HG03575 (cell line): ENCODE data around the gene CASQ2.
"Not testable (repeated sequence)": the region's sequence is repeated elsewhere in the genome, so short reads cannot be mapped to it uniquely, and the experiment has no call there.

Experiments
- ATAC-seq: cut with Tn5 transposase; IDR thresholded peaks from one replicate; pipeline ENCODE4 v1.9.1; 2021; ENCODE audit not compliant: unreplicated experiment, insufficient number of reproducible peaks, low FRiP score; ENCODE audit errors: extremely low read depth

Gene CASQ2

DNA sequence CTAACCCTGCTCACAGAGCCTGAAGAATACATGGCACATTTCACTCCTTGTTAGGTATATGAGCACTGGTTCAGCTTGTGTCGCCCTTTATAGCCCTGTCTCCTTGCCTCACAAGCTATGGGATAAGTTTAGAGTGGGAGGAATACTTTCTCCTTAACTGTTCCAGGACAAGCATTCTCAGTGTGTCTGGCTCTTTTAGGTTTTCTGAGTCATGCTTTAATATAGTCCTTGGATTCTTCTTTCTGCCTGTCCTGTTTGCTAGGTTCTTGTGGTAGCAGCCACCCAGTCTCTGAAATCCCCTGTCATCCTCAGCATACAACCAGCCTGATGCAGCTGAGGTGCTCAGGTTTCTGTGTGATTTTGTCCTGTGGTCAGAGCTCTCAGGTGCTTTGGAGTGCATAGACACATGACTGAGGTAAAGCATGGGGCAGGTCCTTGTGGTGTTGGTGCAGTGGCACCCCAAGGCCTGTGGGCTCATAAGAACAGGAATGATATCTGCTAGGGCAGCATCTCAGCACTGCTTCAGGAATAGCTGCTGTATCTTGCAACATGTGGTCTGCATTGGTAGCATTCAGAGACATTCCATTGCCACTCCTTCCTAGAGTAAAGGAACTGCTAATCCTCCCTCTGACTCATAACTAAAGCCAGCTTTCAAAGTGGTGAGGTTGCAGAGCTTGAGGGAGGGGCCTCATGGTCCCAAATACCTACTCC lies 14.2 kb upstream of the CASQ2 start:
- ATAC-seq = no peak

- ATAC-seq = no peak
These were observed 13.3 kb upstream of the CASQ2 start for GRCh38 chr1:115781851-115782250.

GRCh38 chr1:115781343-115781742 lies 12.8 kb upstream of the CASQ2 start:
- ATAC-seq = no peak

- ATAC-seq = not testable (repeated sequence)
These were observed 12.1 kb upstream of the CASQ2 start for GRCh38 chr1:115780655-115781054.

DNA sequence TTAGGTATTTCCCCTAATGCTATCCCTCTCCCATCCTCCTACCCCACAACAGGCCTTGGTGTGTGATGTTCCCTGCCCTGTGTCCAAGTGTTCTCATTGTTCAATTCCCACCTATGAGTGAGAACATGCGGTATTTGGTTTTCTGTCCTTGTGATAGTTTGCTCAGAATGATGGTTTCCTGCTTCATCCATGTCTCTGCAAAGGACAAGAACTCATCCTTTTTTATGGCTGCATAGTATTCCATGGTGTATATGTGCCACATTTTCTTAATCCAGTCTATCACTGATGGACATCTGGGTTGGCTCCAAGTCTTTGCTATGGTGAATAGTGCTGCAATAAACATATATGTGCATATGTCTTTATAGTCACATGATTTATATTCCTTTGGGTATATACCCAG lies 10.6 kb upstream of the CASQ2 start:
- ATAC-seq = not testable (repeated sequence)

- ATAC-seq = no peak
These were observed 3.4 kb upstream of the CASQ2 start for GRCh38 chr1:115771847-115772457.

DNA sequence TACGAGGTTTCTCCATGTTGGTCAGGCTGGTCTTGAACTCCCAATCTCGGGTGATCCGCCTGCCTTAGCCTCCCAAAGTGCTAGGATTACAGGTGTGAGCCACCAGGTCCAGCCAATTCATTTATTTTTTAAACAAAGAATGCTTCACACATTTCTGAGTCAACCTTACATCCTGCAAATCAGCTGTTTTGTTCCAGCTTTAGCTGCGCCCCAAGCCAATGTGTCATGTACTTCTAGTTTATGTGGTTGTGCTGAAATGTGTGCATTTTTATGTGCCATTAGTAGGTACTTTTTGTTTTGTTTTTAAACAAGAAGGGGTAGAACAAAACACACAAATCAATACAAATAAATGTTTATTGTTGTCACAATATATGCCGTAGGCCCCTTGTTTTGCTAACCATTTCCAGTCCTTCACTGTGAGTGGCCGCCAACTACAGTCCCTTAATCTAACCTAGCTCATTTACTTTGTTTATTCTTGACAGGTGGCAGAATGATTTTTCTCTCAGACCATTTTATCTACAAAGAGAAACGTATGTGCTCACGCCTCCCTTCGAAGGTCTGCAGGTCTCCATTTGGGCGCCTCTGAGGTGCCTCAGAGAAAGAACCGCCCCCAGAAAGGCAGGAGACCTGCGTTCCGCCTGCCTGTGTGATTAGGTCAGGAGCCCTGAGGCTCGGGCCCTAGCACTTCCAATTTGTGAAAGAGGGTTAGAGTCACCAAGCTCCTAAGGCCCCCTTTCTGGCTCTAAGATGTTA lies 2.8 kb upstream of the CASQ2 start:
- ATAC-seq = no peak

DNA sequence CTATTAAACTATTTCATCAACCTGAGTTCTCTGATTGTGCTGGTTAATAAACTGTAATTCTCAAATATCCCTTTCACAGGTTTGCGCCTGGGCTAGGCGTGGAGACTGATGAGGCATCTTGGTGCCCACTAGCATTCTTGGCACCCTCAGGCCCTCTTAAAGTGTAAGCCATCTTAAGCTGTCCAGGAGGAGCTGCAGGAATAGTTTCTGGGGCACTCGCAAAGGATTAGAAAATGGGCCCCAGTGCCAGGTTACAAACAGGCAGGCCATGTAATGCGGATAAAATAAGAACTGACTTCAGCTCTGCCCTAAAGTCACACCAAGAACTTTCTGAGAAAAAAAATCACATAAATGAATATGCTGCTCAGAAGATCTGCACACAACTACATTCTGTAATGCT lies 1.1 kb downstream of the CASQ2 start:
- ATAC-seq = no peak

DNA sequence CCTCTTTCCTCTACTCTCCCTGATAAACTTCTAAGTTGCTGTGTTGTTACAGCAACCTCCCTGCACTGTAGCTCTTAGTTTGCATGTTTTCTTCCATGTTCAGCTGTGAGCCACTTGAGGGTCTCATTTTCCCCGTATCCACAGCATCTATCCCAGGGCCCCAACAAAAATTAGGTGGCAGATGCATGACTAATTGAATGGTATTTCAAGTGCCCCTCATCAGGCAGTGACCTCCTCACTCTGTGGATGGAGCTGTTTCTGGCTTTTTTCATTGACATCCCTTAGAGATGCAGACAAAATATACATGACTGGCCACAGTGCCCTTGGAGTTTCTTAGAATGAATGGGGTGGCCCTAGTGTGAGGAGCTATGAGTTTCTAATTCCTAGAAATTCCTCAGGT lies 3.4 kb downstream of the CASQ2 start:
- ATAC-seq = no peak

- no peak for ATAC-seq
These were observed 4.0 kb downstream of the CASQ2 start for GRCh38 chr1:115764541-115764940.

GRCh38 chr1:115762779-115763178 lies 5.7 kb downstream of the CASQ2 start:
- no peak for ATAC-seq

DNA sequence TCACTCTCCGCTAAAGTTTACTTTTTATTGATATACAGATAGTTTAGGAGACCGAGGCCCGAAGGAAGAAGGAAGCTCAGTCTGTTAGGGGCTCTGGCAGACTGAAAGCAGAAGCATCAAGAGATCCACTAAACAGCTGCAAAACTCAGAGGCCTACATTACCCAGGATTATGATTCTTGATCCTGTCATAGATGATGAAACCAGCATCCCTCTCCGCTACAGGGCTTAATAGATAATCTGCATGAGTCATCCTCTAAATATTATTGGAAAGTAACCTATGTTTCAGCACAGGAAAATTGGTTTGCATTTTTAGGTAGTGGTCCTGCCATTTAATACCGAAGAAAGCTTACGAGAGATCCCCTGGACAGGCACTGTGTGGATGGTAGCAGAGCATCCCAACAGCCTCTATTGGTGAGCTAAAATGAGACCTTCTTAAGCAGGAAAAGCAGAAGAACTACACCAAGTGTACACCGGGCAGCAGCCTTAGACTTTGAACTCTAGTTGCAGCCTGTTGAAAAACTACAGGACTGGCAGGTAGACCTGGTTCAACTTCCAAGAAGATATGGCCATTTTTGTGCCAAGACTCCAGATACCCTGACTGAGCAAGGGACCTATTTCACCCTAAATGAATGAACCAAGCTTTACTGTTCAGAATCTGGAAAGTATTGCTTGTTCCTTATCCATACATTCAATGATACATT lies 6.8 kb downstream of the CASQ2 start:
- ATAC-seq = no peak

GRCh38 chr1:115757856-115758255 lies 10.7 kb downstream of the CASQ2 start:
- ATAC-seq = no peak

DNA sequence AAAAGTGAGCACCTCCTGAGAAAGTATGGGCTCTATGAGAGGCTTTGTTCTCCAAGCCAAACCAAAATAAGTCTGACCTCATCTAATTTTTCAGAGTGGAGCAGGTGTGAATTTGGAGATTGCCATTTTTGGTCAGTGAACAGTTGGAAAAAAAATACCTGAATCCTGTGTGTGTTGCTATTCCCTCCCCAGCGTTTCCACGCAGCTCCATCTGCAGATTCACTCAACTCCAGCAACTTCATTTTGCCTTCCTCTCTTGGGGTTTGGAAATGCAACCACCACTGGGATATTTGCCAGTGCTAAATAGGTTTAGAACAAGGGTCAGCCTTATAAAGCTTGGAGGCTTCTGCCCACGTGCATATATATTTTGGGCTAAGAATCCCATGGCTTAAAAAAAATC lies 11.2 kb downstream of the CASQ2 start:
- ATAC-seq = no peak

- no peak for ATAC-seq
These were observed 12.8 kb downstream of the CASQ2 start for GRCh38 chr1:115755456-115756370.

GRCh38 chr1:115753830-115754229 lies 14.7 kb downstream of the CASQ2 start:
- ATAC-seq = no peak

- no peak for ATAC-seq
These were observed 15.2 kb downstream of the CASQ2 start for GRCh38 chr1:115753361-115753760.

- no peak for ATAC-seq
These were observed 19.9 kb downstream of the CASQ2 start for GRCh38 chr1:115748401-115749150.
